HAP-1 (cell line): ENCODE results near the gene IQCH.

ENCODE experiments used
- DNase-seq, 2 experiments: peaks; one replicate each; pipeline ENCODE4 v3.0.0-alpha.2; 2016 to 2020; ENCODE audit warnings: low spot score in 2 of 2
- H3K27me3 ChIP-seq: fragments of 250-450 bp; sonication (Bioruptor Pico); 2 replicates; pipeline ENCODE4 v1.5.1; 2020; ENCODE audit warnings: low read depth, mild to moderate bottlenecking, moderate library complexity
- H3K36me3 ChIP-seq: fragments of 250-450 bp; sonication (Bioruptor Pico); replicated peaks from 2 replicates; pipeline ENCODE4 v1.5.1; 2020; ENCODE audit warnings: mild to moderate bottlenecking
- H3K4me1 ChIP-seq: fragments of 250-450 bp; sonication (Bioruptor Pico); 2 replicates; pipeline ENCODE4 v1.5.1; 2020; ENCODE audit warnings: mild to moderate bottlenecking
- H3K4me3 ChIP-seq: fragments of 250-450 bp; sonication (Bioruptor Pico); 2 replicates; pipeline ENCODE4 v1.5.1; 2020; ENCODE audit warnings: mild to moderate bottlenecking, moderate library complexity
- H3K9me3 ChIP-seq: fragments of 250-450 bp; sonication (Bioruptor Pico); 2 replicates; pipeline ENCODE4 v1.5.1; 2020; ENCODE audit warnings: mild to moderate bottlenecking, moderate library complexity
- in situ Hi-C: fragments of 300-500 bp; cut with MboI; formaldehyde crosslinking; loops from 3 replicates; pipeline ENCODE4 v1.14.3; 2020; ENCODE audit warnings: low sequenced_read_pairs, inconsistent platforms, mixed read lengths

Gene IQCH

DNA sequence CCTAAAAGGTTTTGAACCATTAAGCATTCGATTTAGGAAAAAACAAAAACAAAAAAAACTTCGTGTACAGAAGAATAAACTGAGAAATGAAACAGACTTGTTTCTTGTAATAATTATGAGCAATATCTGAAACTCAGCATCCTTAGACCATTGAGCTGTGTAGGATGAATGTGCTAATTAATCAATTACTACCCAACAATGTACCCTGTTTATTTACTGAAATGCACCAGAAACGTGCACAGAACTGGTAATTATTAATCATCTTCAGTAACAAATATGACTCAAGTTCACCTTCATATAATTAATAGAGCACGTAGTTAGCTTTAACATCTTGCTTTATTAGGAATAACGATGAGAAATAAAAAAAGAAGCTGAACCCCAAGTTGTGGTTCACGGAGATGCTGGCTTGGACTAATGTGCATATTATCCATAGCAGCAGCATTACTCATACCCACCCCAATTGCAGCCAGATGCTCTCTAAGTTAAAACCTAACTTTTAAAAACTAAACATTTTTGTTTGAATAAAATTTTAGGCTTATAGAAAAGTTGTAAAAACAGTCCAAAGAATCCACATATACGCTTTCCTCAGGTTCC, 256.1 kb downstream of the IQCH start:
- in situ Hi-C loops, result no loop called here
- Histone ChIP-seq H3K27me3 (no peaks in the 10 kb centered on the region), H3K4me1 (0 out of 2 replicates have a peak, but pooled peaks cover 5% of the 10 kb centered on the region), H3K4me3 (no peak overlapping the region), H3K9me3 (no peaks in the 10 kb centered on the region), H3K36me3 (no peaks in the 10 kb centered on the region; the same call in 1 of the 2 replicates)
- DNase-seq, result no peak

DNA sequence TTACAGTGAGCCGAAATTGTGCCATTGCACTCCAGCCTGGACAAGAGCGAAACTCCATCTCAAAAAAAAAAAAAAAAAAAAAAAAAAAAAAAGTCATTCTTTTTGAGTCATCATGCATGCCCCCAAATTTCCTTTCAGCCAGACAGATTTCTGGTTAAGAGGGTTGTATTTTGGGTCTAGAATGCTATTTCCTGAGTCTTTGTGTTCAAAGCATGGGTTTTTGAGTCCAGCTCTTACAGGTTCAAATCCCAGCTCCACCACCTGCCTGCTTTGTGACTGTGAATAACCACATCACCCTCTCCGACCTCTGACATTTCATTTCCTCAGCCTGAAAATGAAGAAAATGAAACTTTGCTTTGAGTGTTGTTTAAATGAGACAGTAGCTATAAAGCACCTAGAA, 257.0 kb downstream of the IQCH start:
- Histone ChIP-seq H3K4me3 (no peak overlapping the region), H3K9me3 (no peaks in the 10 kb centered on the region), H3K36me3 (no peaks in the 10 kb centered on the region; the same call in 1 of the 2 replicates), H3K27me3 (no peaks in the 10 kb centered on the region), H3K4me1 (0 out of 2 replicates have a peak, but pooled peaks cover 5% of the 10 kb centered on the region)
- no peak for DNase-seq
- in situ Hi-C loops, result no loop called here

DNA sequence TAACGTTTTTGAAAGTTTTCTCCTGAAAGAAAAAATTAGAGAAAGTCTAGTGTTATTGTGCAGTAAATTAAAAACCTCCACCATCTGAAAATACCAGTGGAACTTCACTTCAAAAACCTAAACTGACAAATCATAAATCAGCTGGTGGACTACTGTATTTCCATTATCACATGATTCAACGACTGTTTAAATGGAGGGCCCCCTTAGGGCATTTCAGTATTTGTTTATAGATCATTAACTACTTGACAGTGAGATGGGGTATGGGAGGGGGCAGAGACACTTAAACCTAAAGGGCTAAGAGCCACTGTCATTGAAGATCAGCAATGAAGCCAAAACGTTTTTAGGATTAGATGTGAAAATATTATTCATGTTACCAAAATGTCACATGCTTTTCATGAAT, 257.6 kb downstream of the IQCH start:
- Histone ChIP-seq H3K27me3 (no peaks in the 10 kb centered on the region), H3K4me1 (0 out of 2 replicates have a peak, but pooled peaks cover 5% of the 10 kb centered on the region), H3K36me3 (no peaks in the 10 kb centered on the region; the same call in 1 of the 2 replicates), H3K9me3 (no peaks in the 10 kb centered on the region), H3K4me3 (no peak overlapping the region)
- DNase-seq, result peak; percentile 36 to 46
- in situ Hi-C loops, result no loop called here

DNA sequence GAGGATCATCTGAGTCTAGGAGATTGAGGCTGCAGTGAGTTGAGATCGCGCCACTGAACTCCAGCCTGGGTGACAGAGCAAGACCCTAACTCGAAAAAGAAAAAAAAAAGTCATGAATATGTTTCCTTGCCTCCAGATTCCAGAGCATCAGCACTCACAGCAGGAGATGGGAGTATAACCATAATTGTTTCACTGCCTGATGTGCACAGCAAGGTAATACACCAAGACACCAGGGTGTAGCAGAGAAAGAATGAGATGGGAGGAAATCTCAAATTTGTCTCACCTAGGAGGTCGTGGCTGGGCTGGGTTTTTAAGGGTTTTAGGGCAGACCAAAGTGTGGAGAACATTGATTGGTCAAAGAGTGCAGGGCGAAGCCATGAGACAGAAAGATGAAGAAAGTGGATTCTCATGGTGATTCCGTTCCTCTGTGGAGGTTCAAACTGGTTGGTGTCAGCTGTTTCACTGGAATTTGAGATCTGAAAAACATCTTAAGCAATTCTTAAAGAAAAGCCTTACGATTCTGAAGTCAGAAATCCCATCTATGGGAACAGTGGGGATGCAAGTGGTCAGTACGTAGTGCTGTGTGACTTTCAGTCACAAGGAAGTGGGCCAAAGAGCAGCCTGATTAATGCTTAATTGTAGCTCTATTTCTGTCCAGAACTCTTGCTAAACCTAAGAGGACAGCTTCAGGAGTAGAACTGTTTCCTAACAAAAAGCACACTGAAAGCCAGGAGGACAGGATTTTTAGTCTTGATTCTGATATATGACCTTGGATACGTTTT, 258.5 kb downstream of the IQCH start:
- DNase-seq, result no peak
- H3K27me3 ChIP-seq, result no peaks in the 10 kb centered on the region
- in situ Hi-C loops, result no loop called here
- 0 out of 2 replicates have a peak, but pooled peaks cover 5% of the 10 kb centered on the region for H3K4me1 ChIP-seq
- no peaks in the 10 kb centered on the region; the same call in 1 of the 2 replicates for H3K36me3 ChIP-seq
- no peaks in the 10 kb centered on the region for H3K9me3 ChIP-seq
- H3K4me3 ChIP-seq, result no peak overlapping the region

DNA sequence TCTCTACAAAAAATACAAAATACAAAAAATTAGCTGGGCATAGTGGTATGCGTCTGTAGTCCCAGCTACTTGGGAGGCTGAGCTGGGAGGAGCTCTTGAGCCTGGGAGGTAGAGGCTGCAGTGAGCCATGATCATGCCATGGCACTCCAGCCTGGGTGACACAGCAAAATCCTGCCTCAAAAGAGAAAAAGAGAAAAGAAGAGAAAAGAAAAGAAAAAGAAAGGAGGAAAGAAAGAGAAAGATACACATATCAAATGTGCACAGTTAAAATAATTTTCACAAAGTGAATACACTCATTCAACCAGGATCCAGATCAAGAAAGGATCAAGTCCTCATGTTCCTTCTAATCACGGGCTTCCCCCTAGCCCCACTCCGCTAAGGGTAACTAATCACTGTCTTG, 260.5 kb downstream of the IQCH start:
- no peak for DNase-seq
- no peaks in the 10 kb centered on the region for H3K9me3 ChIP-seq
- 0 out of 2 replicates have a peak, but pooled peaks cover 5% of the 10 kb centered on the region for H3K4me1 ChIP-seq
- no peaks in the 10 kb centered on the region; the same call in 1 of the 2 replicates for H3K36me3 ChIP-seq
- in situ Hi-C loops, result no loop called here
- H3K27me3 ChIP-seq, result no peaks in the 10 kb centered on the region
- H3K4me3 ChIP-seq, result no peak overlapping the region

DNA sequence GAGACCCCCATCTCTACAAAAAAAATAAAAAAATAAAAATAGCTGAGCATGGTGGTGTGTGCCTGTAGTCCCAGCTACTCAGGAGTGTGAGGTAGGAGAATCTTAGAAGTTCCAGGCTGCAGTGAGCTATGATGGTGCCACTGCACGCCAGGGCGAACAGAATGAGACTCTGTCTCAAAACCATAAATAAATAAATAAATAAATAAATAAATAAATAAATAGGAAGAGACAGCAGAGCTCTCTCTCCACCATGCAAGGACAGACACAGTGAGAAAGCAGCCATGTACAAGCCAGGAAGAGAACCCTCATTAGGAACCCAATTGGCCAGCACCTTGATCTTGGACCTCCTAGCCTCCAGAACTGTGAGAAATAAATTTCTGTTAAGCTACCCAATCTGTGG, 261.0 kb downstream of the IQCH start:
- Histone ChIP-seq H3K36me3 (no peaks in the 10 kb centered on the region; the same call in 1 of the 2 replicates), H3K9me3 (no peaks in the 10 kb centered on the region), H3K27me3 (no peaks in the 10 kb centered on the region), H3K4me1 (peaks cover 9% of the 10 kb centered on the region), H3K4me3 (no peak overlapping the region)
- in situ Hi-C loops, result no loop called here
- no peak for DNase-seq

DNA sequence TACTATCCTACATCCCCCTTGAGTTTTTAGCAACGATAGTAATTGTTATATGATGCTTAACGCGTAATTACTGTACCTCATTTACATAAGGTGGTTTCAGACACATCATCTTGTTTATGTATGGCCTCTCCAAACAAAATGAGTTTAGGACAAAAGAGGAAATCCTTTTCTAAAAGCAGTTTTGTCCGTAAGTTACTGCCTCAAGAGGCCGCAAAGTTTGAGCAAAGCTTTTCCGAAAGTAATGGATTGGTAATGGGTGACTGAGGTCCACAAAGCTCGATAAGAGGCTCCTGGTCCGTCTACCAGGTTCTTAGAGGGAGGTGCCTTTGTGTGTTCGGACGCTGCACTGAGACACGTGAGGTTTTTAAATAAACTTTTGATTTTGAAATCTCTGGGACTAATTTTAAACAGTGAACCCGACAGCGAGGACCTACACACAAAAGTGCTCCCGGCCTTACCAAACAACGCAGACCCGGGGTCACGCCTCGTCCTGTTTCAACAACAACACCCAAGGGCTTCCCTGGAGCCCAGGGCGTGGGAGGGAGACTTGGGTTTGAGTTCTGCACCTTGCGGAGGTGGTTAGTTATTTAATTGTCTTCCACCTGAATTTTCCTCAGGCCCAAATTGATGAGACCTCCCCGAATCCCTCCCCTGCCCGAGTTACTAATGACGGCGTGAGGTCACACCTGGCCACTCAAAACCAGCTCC, 265.9 kb downstream of the IQCH start:
- H3K4me1 ChIP-seq, result peaks cover 26% of the 10 kb centered on the region
- in situ Hi-C loops, result no loop called here
- peak in 1 of 2 experiments; percentile 47 for DNase-seq

DNA sequence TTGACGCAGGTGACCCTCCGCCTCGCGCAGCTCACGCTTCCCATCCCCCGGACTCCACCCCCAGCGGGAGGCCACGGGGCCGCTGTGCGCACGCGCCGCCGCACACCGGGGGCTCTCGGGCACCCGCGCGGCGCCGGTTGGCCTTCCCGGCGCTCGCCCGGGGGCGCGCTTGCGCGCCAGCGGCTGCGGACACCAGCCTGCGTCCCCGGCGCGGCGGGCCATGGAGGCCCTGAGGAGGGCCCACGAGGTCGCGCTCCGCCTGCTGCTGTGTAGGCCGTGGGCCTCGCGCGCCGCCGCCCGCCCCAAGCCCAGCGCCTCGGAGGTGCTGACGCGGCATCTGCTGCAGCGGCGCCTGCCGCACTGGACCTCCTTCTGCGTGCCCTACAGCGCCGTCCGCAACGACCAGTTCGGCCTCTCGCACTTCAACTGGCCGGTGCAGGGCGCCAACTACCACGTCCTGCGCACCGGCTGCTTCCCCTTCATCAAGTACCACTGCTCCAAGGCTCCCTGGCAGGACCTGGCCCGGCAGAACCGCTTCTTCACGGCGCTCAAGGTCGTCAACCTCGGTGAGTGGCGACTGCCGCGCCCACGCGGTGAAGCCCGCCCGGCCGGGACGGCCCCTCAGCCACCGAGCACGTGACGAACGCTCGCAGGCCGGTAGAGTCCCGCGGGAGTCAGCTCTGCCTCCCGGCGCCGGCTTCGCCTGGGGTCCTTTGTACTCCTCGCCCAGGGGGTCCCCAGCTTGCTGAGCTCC, 266.6 kb downstream of the IQCH start, which contains the start of gene C15orf61:
Gene C15orf61 (plus strand): TSS at position 103 of the 754 bp plus-strand sequence. CDS start 118 bp downstream, at position 221.
- Histone ChIP-seq H3K27me3 (no peaks in the 10 kb centered on the region), H3K4me1 (peaks cover 26% of the 10 kb centered on the region), H3K4me3 (peak within 1 kb of the TSS; percentile 53), H3K9me3 (no peaks in the 10 kb centered on the region), H3K36me3 (no peaks in the 10 kb centered on the region)
- in situ Hi-C loops, result no loop called here
- peak; percentile 94 to 95 for DNase-seq

More for the DNA sequence above, 265.9 kb downstream of the IQCH start:
- no peaks in the 10 kb centered on the region for H3K27me3 ChIP-seq
- no peaks in the 10 kb centered on the region for H3K36me3 ChIP-seq
- H3K9me3 ChIP-seq, result no peaks in the 10 kb centered on the region
- peak overlapping the region; percentile 53 for H3K4me3 ChIP-seq

DNA sequence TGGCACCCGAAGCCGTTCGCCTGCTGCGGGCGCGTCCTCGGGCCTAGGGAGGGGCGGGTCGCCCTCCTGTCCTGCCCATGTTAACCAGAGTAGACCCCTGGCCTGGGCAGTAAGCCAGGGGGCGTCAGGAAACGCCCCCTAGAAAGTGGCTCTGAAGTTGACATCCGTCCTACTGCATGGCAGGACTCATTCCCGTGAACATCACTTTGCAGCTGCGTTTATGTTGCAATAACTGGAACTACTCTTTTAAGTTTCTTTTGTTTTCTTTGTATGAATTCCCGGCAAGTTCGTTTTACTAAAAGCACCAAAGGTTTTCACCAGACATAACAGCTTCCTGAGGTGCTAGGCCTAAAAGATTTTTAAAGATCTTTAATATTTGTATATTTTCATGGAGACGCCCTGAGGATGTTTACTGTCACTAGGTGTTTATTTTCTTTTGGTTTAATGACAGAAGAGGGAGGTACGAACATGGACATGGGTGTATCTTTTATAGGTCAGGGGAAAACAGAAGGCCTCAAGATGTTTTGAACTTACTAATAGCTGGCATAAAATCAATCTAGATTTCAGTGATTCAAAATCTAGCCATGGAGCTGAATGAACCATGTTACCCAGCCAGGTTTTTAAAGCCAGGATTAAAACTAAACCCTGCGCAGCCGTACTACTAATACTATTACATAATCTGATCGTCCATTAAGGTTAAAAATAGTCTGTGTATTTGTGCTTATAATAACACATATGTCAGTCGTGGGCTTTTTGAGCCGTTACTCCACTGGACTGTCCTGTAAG, 267.4 kb downstream of the IQCH start:
- in situ Hi-C loops, result no loop called here
- Histone ChIP-seq H3K27me3 (no peaks in the 10 kb centered on the region), H3K36me3 (peaks cover 2% of the 10 kb centered on the region; the same call in 1 of the 2 replicates), H3K9me3 (no peaks in the 10 kb centered on the region), H3K4me3 (peak overlapping the region; percentile 53), H3K4me1 (peaks cover 26% of the 10 kb centered on the region)
- DNase-seq, result peak; percentile 32 to 45

DNA sequence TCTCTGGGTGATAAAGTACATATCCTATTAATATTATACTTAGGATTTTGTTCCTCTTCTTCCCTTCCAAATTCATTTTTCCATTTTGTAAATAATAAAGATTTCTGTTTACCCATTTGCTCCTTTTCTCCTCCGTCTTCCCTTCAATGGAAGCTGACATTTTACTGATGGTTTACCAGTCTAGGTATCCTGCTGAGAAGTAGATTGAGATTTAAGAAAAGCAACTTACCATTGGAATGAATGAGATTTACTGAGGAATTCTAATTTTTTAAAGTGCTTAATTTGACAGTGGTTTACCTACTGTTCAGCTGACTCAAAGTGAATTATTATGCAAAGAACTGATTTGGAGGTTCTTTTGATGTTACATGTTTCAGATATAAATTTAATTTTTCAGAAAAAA, 268.7 kb downstream of the IQCH start:
- Histone ChIP-seq H3K27me3 (no peaks in the 10 kb centered on the region), H3K36me3 (peaks cover 5% of the 10 kb centered on the region; the same call in 1 of the 2 replicates), H3K4me3 (peak overlapping the region; percentile 53), H3K9me3 (no peaks in the 10 kb centered on the region), H3K4me1 (peaks cover 36% of the 10 kb centered on the region)
- peak in 1 of 2 experiments; percentile 34 for DNase-seq
- in situ Hi-C loops, result no loop called here

DNA sequence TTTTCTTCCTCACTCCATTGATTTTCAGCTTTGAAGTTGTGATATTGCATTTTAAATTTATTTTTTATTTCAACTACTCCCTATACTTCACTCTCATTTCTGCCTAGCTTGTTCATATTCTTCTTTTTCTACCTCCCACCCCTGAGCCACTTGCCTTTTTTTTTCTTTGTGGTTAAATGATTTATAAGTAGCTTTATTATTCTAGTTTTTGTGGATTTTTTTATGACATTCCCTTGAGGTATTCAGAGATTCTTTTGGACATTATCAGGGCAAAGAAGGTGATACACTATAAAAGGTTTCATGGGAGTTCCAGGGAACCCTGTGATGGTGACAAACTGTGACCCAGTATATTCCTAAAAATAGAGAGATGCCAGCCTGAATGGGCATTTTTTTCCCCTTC, 269.6 kb downstream of the IQCH start:
- Histone ChIP-seq H3K9me3 (no peaks in the 10 kb centered on the region), H3K36me3 (peaks cover 5% of the 10 kb centered on the region; the same call in 1 of the 2 replicates), H3K4me1 (peaks cover 41% of the 10 kb centered on the region), H3K4me3 (no peak overlapping the region), H3K27me3 (no peaks in the 10 kb centered on the region)
- peak in 1 of 2 experiments; percentile 38 for DNase-seq
- in situ Hi-C loops, result no loop called here

DNA sequence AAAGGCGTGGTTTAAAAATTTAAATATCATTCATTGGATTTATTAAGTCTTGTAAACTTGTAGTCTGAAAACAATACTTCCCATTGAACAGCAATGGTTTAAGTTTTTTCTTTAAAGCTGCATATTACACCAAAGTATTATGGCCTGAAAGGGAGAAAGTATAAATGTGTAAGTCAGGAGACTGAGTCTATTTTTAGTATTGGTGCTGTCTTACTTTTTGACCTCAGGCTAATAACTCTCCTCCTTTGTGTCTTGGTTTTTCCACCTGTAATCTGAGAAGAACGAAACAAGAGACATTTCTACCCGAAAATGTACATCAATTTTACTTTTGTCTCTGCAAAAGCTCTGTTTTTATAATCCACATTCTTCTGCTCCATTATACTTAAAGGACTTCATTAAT, 273.9 kb downstream of the IQCH start:
- H3K36me3 ChIP-seq, result peaks cover 5% of the 10 kb centered on the region; the same call in 1 of the 2 replicates
- H3K4me1 ChIP-seq, result peaks cover 22% of the 10 kb centered on the region
- H3K4me3 ChIP-seq, result no peak overlapping the region
- no peaks in the 10 kb centered on the region for H3K9me3 ChIP-seq
- no peaks in the 10 kb centered on the region for H3K27me3 ChIP-seq
- DNase-seq, result peak in 1 of 2 experiments; percentile 70
- in situ Hi-C loops, result no loop called here
